ENCODE results near the gene PLOD3.

DNA sequence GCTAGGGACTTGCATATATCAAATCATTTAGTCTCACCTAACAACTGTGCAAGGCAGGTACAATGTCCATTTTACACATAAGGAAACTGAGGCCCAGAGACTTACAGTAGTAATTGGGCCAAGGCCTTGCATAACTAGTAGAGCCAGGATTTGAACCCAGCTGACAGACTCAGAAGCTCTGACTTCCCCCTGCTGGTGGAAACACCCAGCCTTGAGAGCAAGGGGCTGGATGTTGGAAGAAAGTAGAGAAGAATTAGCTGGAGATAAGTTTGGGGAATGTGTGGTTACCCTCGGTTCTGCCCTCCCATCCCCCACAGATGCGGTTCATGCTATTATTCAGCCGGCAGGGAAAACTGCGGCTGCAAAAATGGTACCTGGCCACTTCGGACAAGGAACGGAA lies 61.1 kb downstream of the PLOD3 start:
- TF ChIP-seq SMARCC2 (IDR thresholded peaks at IDR 0.05; ENCODE audit: low read depth): no peak
- no peak for TF ChIP-seq RNF2 (IDR thresholded peaks at IDR 0.05)
- TF ChIP-seq KDM2B (CRISPR knock-in tag; IDR thresholded peaks at IDR 0.05): no peak
- TF ChIP-seq, protein P1, sequence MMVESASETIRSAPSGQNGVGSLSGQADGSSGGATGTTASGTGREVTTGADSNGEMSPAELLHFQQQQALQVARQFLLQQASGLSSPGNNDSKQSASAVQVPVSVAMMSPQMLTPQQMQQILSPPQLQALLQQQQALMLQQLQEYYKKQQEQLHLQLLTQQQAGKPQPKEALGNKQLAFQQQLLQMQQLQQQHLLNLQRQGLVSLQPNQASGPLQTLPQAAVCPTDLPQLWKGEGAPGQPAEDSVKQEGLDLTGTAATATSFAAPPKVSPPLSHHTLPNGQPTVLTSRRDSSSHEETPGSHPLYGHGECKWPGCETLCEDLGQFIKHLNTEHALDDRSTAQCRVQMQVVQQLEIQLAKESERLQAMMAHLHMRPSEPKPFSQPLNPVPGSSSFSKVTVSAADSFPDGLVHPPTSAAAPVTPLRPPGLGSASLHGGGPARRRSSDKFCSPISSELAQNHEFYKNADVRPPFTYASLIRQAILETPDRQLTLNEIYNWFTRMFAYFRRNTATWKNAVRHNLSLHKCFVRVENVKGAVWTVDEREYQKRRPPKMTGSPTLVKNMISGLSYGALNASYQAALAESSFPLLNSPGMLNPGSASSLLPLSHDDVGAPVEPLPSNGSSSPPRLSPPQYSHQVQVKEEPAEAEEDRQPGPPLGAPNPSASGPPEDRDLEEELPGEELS (CRISPR knock-in tag; IDR thresholded peaks at IDR 0.05; ENCODE audit: borderline replicate concordance): no peak
- TF ChIP-seq ZNF717 (CRISPR knock-in tag; IDR thresholded peaks at IDR 0.05): no peak
- no peak for TF ChIP-seq TBL1XR1 (IDR thresholded peaks at IDR 0.05; ENCODE audit: low read length in 2 of 2)
- no peak for TF ChIP-seq DNMT1 (IDR thresholded peaks at IDR 0.05)
- TF ChIP-seq ZNF24 (IDR thresholded peaks at IDR 0.05): no peak
- TF ChIP-seq EP300 (IDR thresholded peaks at IDR 0.05; ENCODE audit: low read length): no peak
- no peak for TF ChIP-seq NR1H2 (CRISPR knock-in tag; IDR thresholded peaks at IDR 0.05)
- TF ChIP-seq SMAD1 (IDR thresholded peaks at IDR 0.05; ENCODE audit: low read depth, low read length, partially characterized antibody): no peak

Data from K562 (cell line).